ENCODE results near the gene SNAPC5.

SNAPC5 gene

DNA sequence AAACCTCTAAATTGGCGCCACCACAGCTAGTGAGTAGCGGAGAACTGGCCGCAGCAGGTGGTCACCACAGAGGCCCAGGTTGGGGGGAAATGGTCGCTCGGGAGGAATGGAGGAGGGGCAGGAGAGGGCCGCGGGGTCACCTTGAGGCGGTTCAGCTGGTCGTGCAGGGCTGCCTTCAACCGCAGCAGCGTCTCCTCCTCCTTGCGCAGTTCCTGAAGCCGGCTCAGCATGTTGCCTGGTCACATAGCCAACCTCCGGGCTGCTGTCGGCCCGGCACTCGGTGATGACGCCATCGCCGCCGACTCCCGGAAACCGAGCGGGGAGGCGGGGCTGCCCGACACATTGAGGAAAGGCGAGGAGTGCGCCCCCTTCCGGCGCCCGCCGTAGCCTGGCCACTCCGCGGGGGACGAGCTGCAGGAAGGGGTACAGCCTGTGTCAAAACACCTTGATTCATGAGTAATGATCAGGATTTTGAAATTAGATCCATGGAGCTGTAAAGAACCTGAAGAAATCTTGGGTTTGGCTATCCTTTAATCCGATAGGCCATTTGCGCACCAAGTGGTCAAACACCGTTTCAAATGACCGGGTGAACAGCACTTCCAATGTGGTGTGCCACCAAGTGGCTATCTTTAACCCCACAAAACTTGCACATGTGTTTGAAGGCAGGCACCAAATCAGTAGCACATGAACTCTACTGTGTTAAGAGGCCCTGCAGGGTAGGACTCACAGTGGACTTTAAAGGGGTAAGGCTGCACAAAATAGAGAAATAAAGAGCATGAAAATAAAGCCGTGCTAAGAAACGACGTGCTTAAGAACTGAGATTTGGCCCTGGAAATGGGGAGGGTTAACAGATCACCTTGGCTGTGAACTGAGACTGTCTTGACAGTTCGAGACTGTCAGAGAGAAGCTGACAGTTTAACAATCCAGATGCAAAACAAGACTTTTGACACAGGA lies at the start of gene SNAPC5:
SNAPC5 (minus strand) TSS at position 261 of the 954 bp plus-strand sequence; CDS start at position 230, 31 bp downstream.
- H3K27ac ChIP-seq, result peak within 1 kb of the TSS; percentile 55 to 87
- H3K4me3 ChIP-seq, result peak within 1 kb of the TSS; percentile 84
- peak; percentile 95 for DNase-seq (ENCODE audit: low spot score)
- TF ChIP-seq CTCF (IDR thresholded peaks at IDR 0.05), result peak; percentile 99

DNA sequence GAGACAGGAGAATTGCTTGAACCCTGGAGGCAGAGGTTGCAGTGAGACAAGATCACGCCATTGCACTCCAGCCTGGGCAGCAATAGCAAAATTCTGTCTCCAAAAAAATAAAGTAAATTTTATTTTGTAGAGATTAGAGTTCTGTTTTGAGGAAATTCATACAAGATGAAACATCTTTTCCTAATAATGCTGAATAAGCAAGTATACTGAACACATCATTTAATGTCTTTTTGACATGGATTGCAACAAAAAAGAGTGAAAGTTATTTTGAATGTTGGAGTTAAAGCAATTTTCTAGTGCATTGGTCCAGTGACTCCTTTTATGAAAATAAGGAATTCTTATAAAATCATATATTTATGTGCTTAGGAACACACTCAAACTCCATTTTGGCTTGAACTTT lies 47.7 kb upstream of the SNAPC5 start:
- Histone ChIP-seq H3K4me3 (no peak overlapping the region), H3K27ac (no peak overlapping the region)
- no peak for TF ChIP-seq CTCF (IDR thresholded peaks at IDR 0.05)
- no peak for DNase-seq (ENCODE audit: low spot score)

DNA sequence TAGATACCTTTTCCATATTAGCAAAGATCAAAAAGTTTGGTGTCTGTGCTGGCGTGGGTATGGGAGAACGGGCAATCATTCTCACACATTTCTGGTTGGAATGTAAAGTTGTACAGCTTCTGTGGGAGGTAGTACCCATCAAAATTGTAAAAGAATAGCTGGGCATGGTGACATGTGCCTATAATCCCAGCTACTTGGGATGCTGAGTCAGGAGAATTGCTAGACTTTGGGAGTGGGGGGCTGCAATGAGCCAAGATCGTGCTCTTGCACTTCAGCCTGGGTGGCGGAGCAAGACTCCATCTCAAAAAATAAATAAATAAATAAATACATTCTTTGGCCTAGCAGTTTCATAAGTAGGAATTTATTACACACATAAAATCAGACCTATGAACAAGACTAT lies 45.3 kb upstream of the SNAPC5 start:
- TF ChIP-seq CTCF (IDR thresholded peaks at IDR 0.05), result no peak
- no peak for DNase-seq (ENCODE audit: low spot score)
- no peak overlapping the region for H3K4me3 ChIP-seq

DNA sequence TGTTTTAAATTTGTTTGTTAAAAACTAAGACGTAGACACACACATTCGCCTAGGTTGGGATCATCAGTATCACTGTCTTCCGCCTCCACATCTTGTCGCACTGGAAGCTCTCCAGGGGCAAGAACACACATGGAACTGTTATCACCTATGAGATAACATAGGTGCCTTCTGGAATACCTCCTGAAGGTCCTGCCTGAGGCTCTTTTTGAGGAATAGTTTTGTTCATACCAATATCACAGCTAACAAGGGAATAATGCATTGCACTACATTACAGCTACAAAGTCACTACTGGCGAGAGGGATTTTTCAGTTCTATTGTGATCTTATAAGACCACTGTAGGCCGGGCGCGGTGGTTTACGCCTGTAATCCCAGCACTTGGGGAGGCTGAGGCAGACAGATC lies 37.5 kb upstream of the SNAPC5 start:
- no peak overlapping the region for H3K27ac ChIP-seq
- no peak for DNase-seq (ENCODE audit: low spot score)
- H3K4me3 ChIP-seq, result no peak overlapping the region
- no peak for TF ChIP-seq CTCF (IDR thresholded peaks at IDR 0.05)

More for the DNA sequence above, 45.3 kb upstream of the SNAPC5 start:
- H3K27ac ChIP-seq, result no peak overlapping the region

DNA sequence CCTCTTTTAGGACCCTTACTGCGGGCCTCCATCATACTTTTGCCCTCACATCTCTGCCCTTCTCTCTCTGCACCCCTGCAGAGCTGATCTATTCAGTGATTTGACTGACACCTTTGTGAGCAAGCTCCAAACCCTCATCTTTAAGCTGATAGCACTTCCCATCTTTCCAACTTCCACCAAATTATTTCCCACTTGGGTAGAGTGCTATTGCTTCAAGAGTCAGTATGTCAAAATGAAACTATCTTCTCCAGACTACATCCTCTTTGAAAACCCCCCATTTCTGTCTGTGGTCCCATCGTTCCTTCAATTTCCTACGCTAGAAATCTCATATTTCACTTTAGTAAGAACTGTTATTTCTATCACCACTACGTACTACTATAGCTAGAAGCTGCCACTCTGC lies 27.3 kb upstream of the SNAPC5 start:
- Histone ChIP-seq H3K27ac (no peak overlapping the region), H3K4me3 (no peak overlapping the region)
- no peak for TF ChIP-seq CTCF (IDR thresholded peaks at IDR 0.05)
- no peak for DNase-seq (ENCODE audit: low spot score)

- no peak for DNase-seq (ENCODE audit: low spot score)
- Histone ChIP-seq H3K27ac (no peak overlapping the region), H3K4me3 (no peak overlapping the region)
- no peak for TF ChIP-seq CTCF (IDR thresholded peaks at IDR 0.05)
These were observed 26.4 kb upstream of the SNAPC5 start for GRCh38 chr15:66523926-66524325.

GRCh38 chr15:66515901-66516322 lies 18.4 kb upstream of the SNAPC5 start:
- DNase-seq (ENCODE audit: low spot score), result no peak
- TF ChIP-seq CTCF (IDR thresholded peaks at IDR 0.05), result no peak
- no peak overlapping the region for H3K27ac ChIP-seq
- H3K4me3 ChIP-seq, result no peak overlapping the region

Data from coronary artery (tissue), 2 donors.